Ishikawa (cell line): ENCODE results near the gene TRDN.

Source experiments
- CREB1 ChIP-seq: IDR thresholded peaks from 2 replicates; pipeline ENCODE4 v1.6.1; 2012; ENCODE audit warnings: low read depth
- EP300 ChIP-seq: IDR thresholded peaks from 2 replicates; pipeline ENCODE4 v1.6.1; 2012; ENCODE audit warnings: borderline replicate concordance
- FOXM1 ChIP-seq: IDR thresholded peaks from 2 replicates; pipeline ENCODE4 v1.6.1; 2012; ENCODE audit warnings: low read depth, borderline replicate concordance
- RAD21 ChIP-seq: IDR thresholded peaks from 2 replicates; pipeline ENCODE4 v1.6.1; 2012; ENCODE audit warnings: low read depth
- TAF1 ChIP-seq: IDR thresholded peaks from 2 replicates; pipeline ENCODE4 v1.6.1; 2012; ENCODE audit warnings: low read depth, mild to moderate bottlenecking
- TF ChIP-seq, protein P1 (sequence below): IDR thresholded peaks from 2 replicates; pipeline ENCODE4 v1.6.1; 2012; ENCODE audit warnings: low read depth, mild to moderate bottlenecking
- TF ChIP-seq, protein P2 (sequence below): IDR thresholded peaks from 2 replicates; pipeline ENCODE4 v1.6.1; 2012
- TF ChIP-seq, protein P3 (sequence below): IDR thresholded peaks from 2 replicates; pipeline ENCODE4 v1.6.1; 2012

- no peak for TF ChIP-seq FOXM1
- no peak for TF ChIP-seq TAF1
- no peak for TF ChIP-seq EP300
- TF ChIP-seq CREB1: no peak
- no peak for TF ChIP-seq RAD21
- TF ChIP-seq, protein P1, sequence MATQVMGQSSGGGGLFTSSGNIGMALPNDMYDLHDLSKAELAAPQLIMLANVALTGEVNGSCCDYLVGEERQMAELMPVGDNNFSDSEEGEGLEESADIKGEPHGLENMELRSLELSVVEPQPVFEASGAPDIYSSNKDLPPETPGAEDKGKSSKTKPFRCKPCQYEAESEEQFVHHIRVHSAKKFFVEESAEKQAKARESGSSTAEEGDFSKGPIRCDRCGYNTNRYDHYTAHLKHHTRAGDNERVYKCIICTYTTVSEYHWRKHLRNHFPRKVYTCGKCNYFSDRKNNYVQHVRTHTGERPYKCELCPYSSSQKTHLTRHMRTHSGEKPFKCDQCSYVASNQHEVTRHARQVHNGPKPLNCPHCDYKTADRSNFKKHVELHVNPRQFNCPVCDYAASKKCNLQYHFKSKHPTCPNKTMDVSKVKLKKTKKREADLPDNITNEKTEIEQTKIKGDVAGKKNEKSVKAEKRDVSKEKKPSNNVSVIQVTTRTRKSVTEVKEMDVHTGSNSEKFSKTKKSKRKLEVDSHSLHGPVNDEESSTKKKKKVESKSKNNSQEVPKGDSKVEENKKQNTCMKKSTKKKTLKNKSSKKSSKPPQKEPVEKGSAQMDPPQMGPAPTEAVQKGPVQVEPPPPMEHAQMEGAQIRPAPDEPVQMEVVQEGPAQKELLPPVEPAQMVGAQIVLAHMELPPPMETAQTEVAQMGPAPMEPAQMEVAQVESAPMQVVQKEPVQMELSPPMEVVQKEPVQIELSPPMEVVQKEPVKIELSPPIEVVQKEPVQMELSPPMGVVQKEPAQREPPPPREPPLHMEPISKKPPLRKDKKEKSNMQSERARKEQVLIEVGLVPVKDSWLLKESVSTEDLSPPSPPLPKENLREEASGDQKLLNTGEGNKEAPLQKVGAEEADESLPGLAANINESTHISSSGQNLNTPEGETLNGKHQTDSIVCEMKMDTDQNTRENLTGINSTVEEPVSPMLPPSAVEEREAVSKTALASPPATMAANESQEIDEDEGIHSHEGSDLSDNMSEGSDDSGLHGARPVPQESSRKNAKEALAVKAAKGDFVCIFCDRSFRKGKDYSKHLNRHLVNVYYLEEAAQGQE: no peak
- TF ChIP-seq, protein P2, sequence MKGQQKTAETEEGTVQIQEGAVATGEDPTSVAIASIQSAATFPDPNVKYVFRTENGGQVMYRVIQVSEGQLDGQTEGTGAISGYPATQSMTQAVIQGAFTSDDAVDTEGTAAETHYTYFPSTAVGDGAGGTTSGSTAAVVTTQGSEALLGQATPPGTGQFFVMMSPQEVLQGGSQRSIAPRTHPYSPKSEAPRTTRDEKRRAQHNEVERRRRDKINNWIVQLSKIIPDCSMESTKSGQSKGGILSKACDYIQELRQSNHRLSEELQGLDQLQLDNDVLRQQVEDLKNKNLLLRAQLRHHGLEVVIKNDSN: no peak
- TF ChIP-seq, protein P3, sequence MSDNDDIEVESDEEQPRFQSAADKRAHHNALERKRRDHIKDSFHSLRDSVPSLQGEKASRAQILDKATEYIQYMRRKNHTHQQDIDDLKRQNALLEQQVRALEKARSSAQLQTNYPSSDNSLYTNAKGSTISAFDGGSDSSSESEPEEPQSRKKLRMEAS: no peak
Observed at GRCh38 chr6:123564361-123564760, 72.4 kb downstream of the TRDN start.
